ENCODE results near the gene JMJD8. TPM values are rescaled to one million over a fixed set of nuclear protein-coding genes. Genes with fewer than 3 reads are reported as not detected.
A peak's percentile ranks its signal among the peaks of the same experiment; 100 is the strongest.

JMJD8 gene
- total and polyA plus RNA-seq, 12 donors, result 50.8 to 137 (median 93.1) TPM

GRCh38 chr16:726438-727290, 42.5 kb upstream of the JMJD8 start, which contains the start of the genes CCDC78 and HAGHL:
Gene CCDC78, minus strand, starts transcription at chr16:726443. Its CDS starts 76 bp downstream, at chr16:726367.
Gene HAGHL, plus strand, starts transcription at chr16:727106. Its CDS starts 404 bp downstream, at chr16:727510.
- TF ChIP-seq POLR2A (IDR thresholded peaks at IDR 0.05), result no peak
- TF ChIP-seq, protein P1, sequence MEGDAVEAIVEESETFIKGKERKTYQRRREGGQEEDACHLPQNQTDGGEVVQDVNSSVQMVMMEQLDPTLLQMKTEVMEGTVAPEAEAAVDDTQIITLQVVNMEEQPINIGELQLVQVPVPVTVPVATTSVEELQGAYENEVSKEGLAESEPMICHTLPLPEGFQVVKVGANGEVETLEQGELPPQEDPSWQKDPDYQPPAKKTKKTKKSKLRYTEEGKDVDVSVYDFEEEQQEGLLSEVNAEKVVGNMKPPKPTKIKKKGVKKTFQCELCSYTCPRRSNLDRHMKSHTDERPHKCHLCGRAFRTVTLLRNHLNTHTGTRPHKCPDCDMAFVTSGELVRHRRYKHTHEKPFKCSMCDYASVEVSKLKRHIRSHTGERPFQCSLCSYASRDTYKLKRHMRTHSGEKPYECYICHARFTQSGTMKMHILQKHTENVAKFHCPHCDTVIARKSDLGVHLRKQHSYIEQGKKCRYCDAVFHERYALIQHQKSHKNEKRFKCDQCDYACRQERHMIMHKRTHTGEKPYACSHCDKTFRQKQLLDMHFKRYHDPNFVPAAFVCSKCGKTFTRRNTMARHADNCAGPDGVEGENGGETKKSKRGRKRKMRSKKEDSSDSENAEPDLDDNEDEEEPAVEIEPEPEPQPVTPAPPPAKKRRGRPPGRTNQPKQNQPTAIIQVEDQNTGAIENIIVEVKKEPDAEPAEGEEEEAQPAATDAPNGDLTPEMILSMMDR (IDR thresholded peaks at IDR 0.05), result no peak
- peak within 1 kb of the TSS in 2 of 5 donors; percentile 22 to 65 for H3K27ac ChIP-seq
- DNase-seq, result peak in 3 of 7 donors; percentile 53 to 74 (median 70)
- peak within 1 kb of the TSS in 2 of 4 donors; percentile 22 to 64 for H3K4me3 ChIP-seq
- H3K27me3 ChIP-seq, result no peaks in the 10 kb centered on the region
- intact Hi-C loops (cut with DNase I), result no loop called here
- no peaks in the 10 kb centered on the region for H3K9me3 ChIP-seq (replicated peaks in 1 of 3)
- peaks cover 0 to 3% of the 10 kb centered on the region in 2 donors for H3K36me3 ChIP-seq (replicated peaks in 1 of 2)
- WGBS, 4 donors, result 1 to 4% (median 2%) methylated on average over 20 to 88 of the region's 88 CpGs
- peaks cover 21 to 22% of the 10 kb centered on the region in 2 donors for H3K4me1 ChIP-seq (replicated peaks in 1 of 2)

DNA sequence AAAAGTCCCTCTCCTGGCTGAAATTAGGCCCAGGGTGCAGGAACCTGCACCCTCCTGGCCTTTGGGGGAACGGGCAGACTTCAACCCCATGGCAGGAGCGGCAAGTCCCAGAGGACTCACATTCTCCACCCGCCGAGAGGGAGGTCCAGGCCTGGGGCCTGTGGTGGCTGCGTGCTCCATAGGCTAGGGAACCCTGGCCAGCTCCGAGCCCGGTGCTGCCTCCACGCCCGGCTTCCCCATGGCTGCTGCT, 42.0 kb upstream of the JMJD8 start:
- Histone ChIP-seq H3K27me3 (no peaks in the 10 kb centered on the region), H3K9me3 (replicated peaks in 1 of 3) (no peaks in the 10 kb centered on the region), H3K36me3 (replicated peaks in 1 of 2) (no peaks in the 10 kb centered on the region), H3K4me1 (replicated peaks in 1 of 2) (peaks cover 23 to 25% of the 10 kb centered on the region in 2 donors), H3K27ac (no peak overlapping the region), H3K4me3 (no peak overlapping the region)
- intact Hi-C loops (cut with DNase I), result no loop called here
- TF ChIP-seq, protein P1 (IDR thresholded peaks at IDR 0.05), result no peak
- TF ChIP-seq POLR2A (IDR thresholded peaks at IDR 0.05), result no peak
- DNase-seq, result no peak
- WGBS, 4 donors, result 8 to 21% (median 19%) methylated on average over 1 to 9 of the region's 9 CpGs

DNA sequence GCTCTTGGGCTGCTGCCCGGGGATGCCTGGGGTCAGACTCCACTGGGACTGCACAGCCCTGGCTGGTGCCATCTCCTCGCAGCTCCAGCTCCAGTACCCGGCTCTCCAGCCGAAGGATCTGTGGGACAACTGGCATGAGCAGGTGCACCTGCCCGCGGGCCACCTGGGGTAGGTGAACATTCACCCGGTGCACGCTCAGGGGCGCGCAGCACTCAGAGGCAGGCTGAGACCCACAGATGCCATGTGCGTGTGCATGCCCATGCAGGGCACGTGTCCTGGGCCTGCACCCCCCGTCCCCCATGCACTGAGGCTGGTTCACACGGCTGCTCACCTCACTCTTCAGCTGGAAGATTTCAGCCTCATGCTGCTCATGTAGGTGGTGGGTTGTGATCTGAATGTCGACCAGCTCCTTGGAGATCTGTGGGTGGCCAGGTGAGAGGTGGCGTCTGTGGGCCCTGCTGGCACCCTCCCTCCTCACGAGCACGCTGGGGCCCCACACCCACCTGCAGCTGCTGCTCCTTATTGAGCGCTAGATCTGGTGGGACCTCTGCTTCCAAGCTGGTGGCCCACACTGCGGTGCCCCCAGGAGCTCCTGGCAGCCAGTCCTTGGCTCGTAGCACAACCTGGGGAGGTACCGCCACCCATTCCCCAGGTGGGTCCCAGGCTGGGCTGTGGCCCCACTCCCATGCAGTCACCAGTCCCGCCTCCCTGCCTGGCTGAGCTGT, 41.5 kb upstream of the JMJD8 start:
- no peak for DNase-seq
- H3K4me1 ChIP-seq (replicated peaks in 1 of 2), result peaks cover 23 to 25% of the 10 kb centered on the region in 2 donors
- intact Hi-C loops (cut with DNase I), result no loop called here
- H3K36me3 ChIP-seq (replicated peaks in 1 of 2), result no peaks in the 10 kb centered on the region
- H3K27ac ChIP-seq, result no peak overlapping the region
- no peaks in the 10 kb centered on the region for H3K27me3 ChIP-seq
- TF ChIP-seq, protein P1 (IDR thresholded peaks at IDR 0.05), result no peak
- TF ChIP-seq POLR2A (IDR thresholded peaks at IDR 0.05), result no peak
- H3K4me3 ChIP-seq, result no peak overlapping the region
- whole genome bisulfite sequencing, 4 donors, result 67 to 74% (median 69%) methylated on average over 2 to 23 of the region's 23 CpGs
- H3K9me3 ChIP-seq (replicated peaks in 1 of 3), result no peaks in the 10 kb centered on the region

GRCh38 chr16:725041-725376, 40.9 kb upstream of the JMJD8 start:
- no peaks in the 10 kb centered on the region for H3K27me3 ChIP-seq

More at GRCh38 chr16:725041-725376, 40.9 kb upstream of the JMJD8 start:
- peaks cover 26 to 29% of the 10 kb centered on the region in 2 donors for H3K4me1 ChIP-seq (replicated peaks in 1 of 2)
- no peak overlapping the region for H3K4me3 ChIP-seq
- WGBS, 4 donors, result 73 to 85% (median 81%) methylated on average over 4 to 7 of the region's 7 CpGs
- no peak overlapping the region for H3K27ac ChIP-seq
- no peak for DNase-seq
- H3K9me3 ChIP-seq (replicated peaks in 1 of 3), result no peaks in the 10 kb centered on the region
- TF ChIP-seq, protein P1 (IDR thresholded peaks at IDR 0.05), result no peak
- TF ChIP-seq POLR2A (IDR thresholded peaks at IDR 0.05), result no peak
- intact Hi-C loops (cut with DNase I), result no loop called here
- H3K36me3 ChIP-seq (replicated peaks in 1 of 2), result no peaks in the 10 kb centered on the region

All from adrenal gland (tissue), 12 donors.